T-cell (primary cell): ENCODE measurements around the gene MNAT1. TPM values are rescaled to one million over a fixed set of nuclear protein-coding genes. Genes with fewer than 3 reads are reported as not detected.

Source experiments
- ATAC-seq, 4 experiments: fragments of 200-7000 bp in 3 of 4; fragments of 150-1000 bp in 1 of 4; cut with Tn5 transposase; replicated peaks in 1 of 4; 1 replicate in 3 of 4; 2 replicates in 1 of 4; pipeline ENCODE4 v1.10.0; 2021; ENCODE audit warnings: moderate library complexity in 3 of 4, mild to moderate bottlenecking in 2 of 4, moderate number of reproducible peaks in 1 of 4
- CTCF ChIA-PET, 2 donors: fragments of 300-600 bp; sonication (Branson Sonifier 250); formaldehyde crosslinking; loops; one replicate each; lab custom pipeline; 2022; ENCODE audit warnings: antibody characterized with exemption in 2 of 2; lab: Charles Lee
- POLR2A ChIA-PET, 2 donors: fragments of 300-600 bp; sonication (Branson Sonifier 250); formaldehyde crosslinking; loops; one replicate each; lab custom pipeline; 2022; ENCODE audit warnings: antibody characterized with exemption in 2 of 2; lab: Charles Lee
- DNase-seq, 35 experiments: peaks; one replicate each; pipeline versions ENCODE4 v3.0.0 to v3.0.0-alpha.2; 2013 to 2023
- H3K27ac ChIP-seq: one replicate; pipeline ENCODE4 v1.5.1; 2013; ENCODE audit warnings: low read length
- H3K27me3 ChIP-seq, 2 experiments: replicated peaks in 1 of 2; 1 replicate in 1 of 2; 2 replicates in 1 of 2; pipeline versions ENCODE4 v1.6.1 to v1.7.0; 2013; ENCODE audit warnings: low read length in 1 of 2, mixed read lengths in 1 of 2; ENCODE audit not compliant: control insufficient read depth in 2 of 2, insufficient read depth in 2 of 2; ENCODE audit errors: extremely low read depth in 1 of 2
- H3K36me3 ChIP-seq, 2 donors: 1 replicate in 1 of 2; 2 replicates in 1 of 2; pipeline versions ENCODE4 v1.6.1 to v1.7.0; 2013; ENCODE audit warnings: low read length in 1 of 2; ENCODE audit not compliant: control insufficient read depth in 2 of 2, insufficient read depth in 1 of 2; ENCODE audit errors: extremely low read depth in 1 of 2
- H3K4me1 ChIP-seq, 2 experiments: 1 replicate in 1 of 2; 2 replicates in 1 of 2; pipeline versions ENCODE4 v1.6.1 to v1.7.0; 2013; ENCODE audit warnings: low read length in 2 of 2, mixed read lengths in 1 of 2; ENCODE audit not compliant: insufficient read depth in 2 of 2, control insufficient read depth in 1 of 2; ENCODE audit errors: extremely low read depth in 1 of 2
- H3K4me3 ChIP-seq, 2 donors: 1 replicate in 1 of 2; 2 replicates in 1 of 2; pipeline versions ENCODE4 v1.5.1 to v1.7.0; 2013; ENCODE audit warnings: mild to moderate bottlenecking in 2 of 2, low read length in 1 of 2, moderate library complexity in 1 of 2; ENCODE audit not compliant: control insufficient read depth in 1 of 2; ENCODE audit errors: extremely low read depth in 1 of 2
- H3K9me3 ChIP-seq: 2 replicates; pipeline ENCODE4 v1.7.0; 2013
- H3K27ac Mint-ChIP-seq, 2 donors: one replicate each; pipeline ENCODE4 v1.8.0; 2020 to 2021; ENCODE audit warnings: mild to moderate bottlenecking in 2 of 2, mixed read lengths in 2 of 2
- H3K27me3 Mint-ChIP-seq, 2 donors: one replicate each; pipeline ENCODE4 v1.8.0; 2021 to 2022; ENCODE audit warnings: mixed read lengths in 2 of 2
- H3K36me3 Mint-ChIP-seq: one replicate; pipeline ENCODE4 v1.8.0; 2021; ENCODE audit warnings: mixed read lengths
- H3K4me1 Mint-ChIP-seq, 3 donors: one replicate each; pipeline ENCODE4 v1.8.0; 2020 to 2022; ENCODE audit warnings: mixed read lengths in 3 of 3, mild to moderate bottlenecking in 1 of 3
- H3K4me3 Mint-ChIP-seq, 3 donors: one replicate each; pipeline ENCODE4 v1.8.0; 2020 to 2022; ENCODE audit warnings: mild to moderate bottlenecking in 3 of 3, mixed read lengths in 3 of 3, moderate library complexity in 3 of 3
- H3K9me3 Mint-ChIP-seq, 3 donors: one replicate each; pipeline ENCODE4 v1.8.0; 2020 to 2022; ENCODE audit warnings: mixed read lengths in 3 of 3
- WGBS: methylation state at CpG from one replicate; pipeline ENCODE4 v1.1.5; 2013; ENCODE audit warnings: missing lambda C conversion rate; ENCODE audit not compliant: insufficient coverage; 5-methylcytosine and 5-hydroxymethylcytosine counted together
- total RNA-seq, 35 experiments: library from RNA in 6 of 35; stranded (reverse) in 6 of 35; fragments of 120-200 nt in 1 of 35; gene quantifications; one replicate each; pipeline versions ENCODE4 v1.2.1 to v1.2.4 and lab custom pipeline; 2013 to 2026

MNAT1 gene
- total RNA-seq, 5 donors from 2014 or later (not counting 1 experiment from before 2014, with no cell fraction given) = 14.7 to 24.8 (median 19.2) TPM

- Mint-ChIP-seq H3K27ac (no peak overlapping the region), H3K4me1 (no peaks in the 10 kb centered on the region), H3K27me3 (peaks cover 18 to 44% of the 10 kb centered on the region in 2 donors), H3K9me3 (no peaks in the 10 kb centered on the region), H3K36me3 (no peaks in the 10 kb centered on the region), H3K4me3 (no peak overlapping the region)
- H3K4me1 ChIP-seq = no peaks in the 10 kb centered on the region
- ChIA-PET CTCF (no interaction called here), POLR2A (no interaction called here)
- no peaks in the 10 kb centered on the region for H3K9me3 ChIP-seq
- ATAC-seq (no peak), DNase-seq (no peak)
- H3K36me3 ChIP-seq = no peaks in the 10 kb centered on the region
- no peak overlapping the region for H3K27ac ChIP-seq
- WGBS = 97% methylated on average over 3 of the region's 3 CpGs
- H3K27me3 ChIP-seq = peaks cover 6 to 8% of the 10 kb centered on the region in 2 experiments
- no peak overlapping the region for H3K4me3 ChIP-seq
Observed at GRCh38 chr14:60707858-60708257, 26.7 kb upstream of the MNAT1 start.

- ATAC-seq = no peak
Observed at GRCh38 chr14:60710494-60710893, 24.1 kb upstream of the MNAT1 start.

GRCh38 chr14:60713513-60713912, 21.0 kb upstream of the MNAT1 start:
- Mint-ChIP-seq H3K9me3 (no peaks in the 10 kb centered on the region), H3K4me1 (no peaks in the 10 kb centered on the region), H3K36me3 (no peaks in the 10 kb centered on the region), H3K4me3 (no peak overlapping the region), H3K27ac (no peak overlapping the region), H3K27me3 (peaks cover 20 to 33% of the 10 kb centered on the region in 2 donors)
- Histone ChIP-seq H3K4me1 (no peaks in the 10 kb centered on the region), H3K36me3 (no peaks in the 10 kb centered on the region), H3K27me3 (peaks cover 6 to 8% of the 10 kb centered on the region in 2 experiments), H3K9me3 (no peaks in the 10 kb centered on the region), H3K27ac (no peak overlapping the region), H3K4me3 (no peak overlapping the region)
- 87% methylated on average over 6 of the region's 6 CpGs for WGBS
- POLR2A ChIA-PET = no interaction called here
- CTCF ChIA-PET = interaction anchor here in 1 of 2 donors (0.6 kb wide), 1 partner anchor 13 kb away, joined by 4 read pairs; no protein-coding TSS in a partner anchor
- no peak for ATAC-seq
- no peak for DNase-seq

More at GRCh38 chr14:60710494-60710893, 24.1 kb upstream of the MNAT1 start:
- CTCF ChIA-PET = no interaction called here
- H3K9me3 ChIP-seq = no peaks in the 10 kb centered on the region
- H3K27me3 ChIP-seq = peaks cover 0 to 7% of the 10 kb centered on the region in 2 experiments
- H3K27ac Mint-ChIP-seq = no peak overlapping the region
- POLR2A ChIA-PET = interaction anchor here in 1 of 2 donors (0.7 kb wide), 1 partner anchor 9 kb away, joined by 4 read pairs; no protein-coding TSS in a partner anchor
- no peak for DNase-seq
- H3K36me3 Mint-ChIP-seq = no peaks in the 10 kb centered on the region
- H3K4me1 Mint-ChIP-seq = no peaks in the 10 kb centered on the region
- H3K4me3 ChIP-seq = no peak overlapping the region
- no peak overlapping the region for H3K27ac ChIP-seq
- H3K4me3 Mint-ChIP-seq = no peak overlapping the region
- H3K4me1 ChIP-seq = no peaks in the 10 kb centered on the region
- no peaks in the 10 kb centered on the region for H3K9me3 Mint-ChIP-seq
- H3K27me3 Mint-ChIP-seq = peaks cover 15 to 43% of the 10 kb centered on the region in 2 donors
- H3K36me3 ChIP-seq = no peaks in the 10 kb centered on the region

- no peaks in the 10 kb centered on the region for H3K36me3 Mint-ChIP-seq
- CTCF ChIA-PET = no interaction called here
- no peak overlapping the region for H3K27ac Mint-ChIP-seq
- peaks cover 0 to 34% of the 10 kb centered on the region in 2 experiments for H3K4me1 ChIP-seq
- peaks cover 46 to 57% of the 10 kb centered on the region in 2 donors for H3K27me3 Mint-ChIP-seq
- H3K9me3 ChIP-seq = no peaks in the 10 kb centered on the region
- no peak for DNase-seq
- no peak overlapping the region for H3K4me3 ChIP-seq
- no CpG with 5 or more reads among the region's 1 CpG for WGBS
- H3K27ac ChIP-seq = no peak overlapping the region
- H3K9me3 Mint-ChIP-seq = no peaks in the 10 kb centered on the region
- no peaks in the 10 kb centered on the region for H3K36me3 ChIP-seq
- POLR2A ChIA-PET = no interaction called here
- H3K4me3 Mint-ChIP-seq = peak overlapping the region; percentile 17 to 78 (median 69)
- no peak for ATAC-seq
- peaks cover 18 to 51% of the 10 kb centered on the region in 2 experiments for H3K27me3 ChIP-seq
- peaks cover 16 to 26% (median 25%) of the 10 kb centered on the region in 3 donors for H3K4me1 Mint-ChIP-seq
Observed at GRCh38 chr14:60720391-60720790, 14.2 kb upstream of the MNAT1 start.

- ChIA-PET POLR2A (no interaction called here), CTCF (no interaction called here)
- DNase-seq (no peak), ATAC-seq (no peak)
- H3K9me3 ChIP-seq = no peaks in the 10 kb centered on the region
- Mint-ChIP-seq H3K27me3 (peaks cover 48 to 59% of the 10 kb centered on the region in 2 donors), H3K27ac (no peak overlapping the region), H3K4me1 (peaks cover 16 to 26% (median 25%) of the 10 kb centered on the region in 3 donors), H3K9me3 (no peaks in the 10 kb centered on the region), H3K4me3 (peak overlapping the region; percentile 65 to 78 (median 69)), H3K36me3 (no peaks in the 10 kb centered on the region)
- H3K27ac ChIP-seq = no peak overlapping the region
- peaks cover 18 to 56% of the 10 kb centered on the region in 2 experiments for H3K27me3 ChIP-seq
- H3K36me3 ChIP-seq = no peaks in the 10 kb centered on the region
- peaks cover 0 to 34% of the 10 kb centered on the region in 2 experiments for H3K4me1 ChIP-seq
- 17% methylated on average over 1 of the region's 4 CpGs for WGBS
- H3K4me3 ChIP-seq = no peak overlapping the region
Observed at GRCh38 chr14:60720962-60721325, 13.6 kb upstream of the MNAT1 start.

- peaks cover 48 to 63% of the 10 kb centered on the region in 2 donors for H3K27me3 Mint-ChIP-seq
- Histone ChIP-seq H3K4me3 (peak overlapping the region; percentile 36 to 45), H3K4me1 (peaks cover 0 to 34% of the 10 kb centered on the region in 2 experiments), H3K27ac (no peak overlapping the region), H3K9me3 (no peaks in the 10 kb centered on the region), H3K27me3 (peaks cover 20 to 62% of the 10 kb centered on the region in 2 experiments), H3K36me3 (no peaks in the 10 kb centered on the region)
- no peak overlapping the region for H3K27ac Mint-ChIP-seq
- H3K36me3 Mint-ChIP-seq = no peaks in the 10 kb centered on the region
- ATAC-seq (peak; percentile 36 to 67 (median 55)), DNase-seq (peak in 23 of 35 experiments; percentile 1 to 73 (median 29))
- peaks cover 16 to 26% (median 25%) of the 10 kb centered on the region in 3 donors for H3K4me1 Mint-ChIP-seq
- POLR2A ChIA-PET = no interaction called here
- 4% methylated on average over 68 of the region's 70 CpGs for WGBS
- H3K9me3 Mint-ChIP-seq = no peaks in the 10 kb centered on the region
- CTCF ChIA-PET = no interaction called here
- H3K4me3 Mint-ChIP-seq = peak overlapping the region; percentile 80 to 91 (median 80)
Observed at GRCh38 chr14:60721326-60722106, 13.0 kb upstream of the MNAT1 start.
